HG02943 (cell line): ENCODE measurements around the gene COG4.
A peak's percentile ranks its signal among the peaks of the same experiment; 100 is the strongest.

Experiments used
- ATAC-seq: cut with Tn5 transposase; IDR thresholded peaks from one replicate; pipeline ENCODE4 v1.9.1; 2021; ENCODE audit warnings: mild to moderate bottlenecking, low read depth, moderate library complexity; ENCODE audit not compliant: unreplicated experiment

Gene COG4

DNA sequence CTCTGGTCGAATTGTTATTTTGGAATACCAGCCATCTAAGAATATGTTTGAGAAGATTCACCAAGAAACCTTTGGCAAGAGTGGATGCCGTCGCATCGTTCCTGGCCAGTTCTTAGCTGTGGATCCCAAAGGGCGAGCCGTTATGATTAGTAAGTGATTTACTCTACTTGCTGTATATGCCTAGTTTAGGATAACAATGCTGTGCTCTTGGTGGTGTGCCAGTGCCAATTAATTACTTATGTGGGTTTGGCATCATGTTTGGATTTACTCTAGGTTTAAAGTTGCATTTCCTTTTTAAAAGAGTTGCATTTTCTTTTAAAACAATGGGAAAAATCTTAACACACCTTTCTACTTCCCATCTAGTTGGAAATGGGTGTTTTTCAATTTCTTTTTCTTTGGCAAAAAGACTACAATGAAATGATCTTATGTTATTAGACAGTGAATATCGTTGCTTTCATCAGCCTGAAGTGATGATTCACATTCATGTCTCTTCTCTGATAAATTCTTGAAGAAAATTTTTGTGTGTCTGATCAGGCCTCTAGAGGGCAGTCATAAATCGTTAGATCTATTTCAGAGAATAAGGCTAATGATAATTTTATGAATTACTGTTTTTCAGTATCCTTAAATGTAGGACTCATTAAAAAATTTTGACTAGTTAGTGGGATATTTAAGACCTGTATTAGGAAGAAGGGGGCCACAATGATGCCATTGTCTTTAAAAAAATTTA, 5.9 kb upstream of the COG4 start:
- no peak for ATAC-seq

DNA sequence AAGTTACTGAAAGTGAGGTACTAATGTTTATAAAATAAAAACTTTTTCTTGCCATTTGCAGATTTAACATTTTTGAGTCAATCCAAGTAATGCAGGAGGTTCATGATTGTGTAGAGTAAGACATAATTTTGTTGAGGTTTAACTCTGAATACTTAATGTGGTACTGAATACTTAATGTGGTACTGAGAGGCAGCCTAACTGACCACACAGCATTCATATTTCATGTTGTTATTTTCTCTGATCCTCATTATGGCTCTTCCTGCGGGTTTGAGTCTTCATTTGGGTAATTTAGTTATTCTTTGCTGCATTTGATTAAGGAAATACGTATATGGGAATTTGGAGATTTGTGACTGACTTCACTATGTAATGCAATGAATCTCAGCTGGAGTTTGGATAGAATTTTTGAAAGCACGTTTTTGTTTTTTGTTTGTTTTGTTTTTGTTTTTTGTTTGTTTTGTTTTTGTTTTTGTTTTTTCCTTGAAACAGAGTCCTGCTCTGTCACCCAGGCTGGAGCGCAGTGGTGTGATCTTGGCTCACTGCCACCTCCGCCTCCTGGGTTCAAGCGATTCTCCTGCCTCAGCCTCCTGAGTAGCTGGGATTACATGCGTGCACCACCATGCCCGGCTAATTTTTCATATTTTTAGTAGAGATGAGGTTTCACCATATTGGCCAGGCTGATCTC, 4.1 kb upstream of the COG4 start:
- ATAC-seq = no peak

DNA sequence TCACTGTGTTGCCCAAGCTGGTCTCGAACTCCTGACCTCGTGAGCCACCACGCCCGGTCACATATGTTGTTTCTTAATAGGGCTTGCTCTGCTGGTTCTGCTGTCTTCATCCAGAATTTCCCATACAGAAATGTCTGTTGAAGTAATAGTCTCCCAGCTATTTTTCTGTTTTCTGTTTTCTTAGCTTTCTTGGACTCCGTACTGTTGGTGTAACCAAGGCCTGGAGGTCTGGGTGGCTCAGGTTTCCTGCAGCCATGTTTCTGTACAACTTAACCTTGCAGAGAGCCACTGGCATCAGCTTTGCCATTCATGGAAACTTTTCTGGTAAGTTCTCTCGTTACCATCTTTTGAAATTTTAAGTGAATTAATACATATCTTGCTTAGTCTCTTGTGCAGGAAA, 3.0 kb upstream of the COG4 start:
- ATAC-seq = no peak

DNA sequence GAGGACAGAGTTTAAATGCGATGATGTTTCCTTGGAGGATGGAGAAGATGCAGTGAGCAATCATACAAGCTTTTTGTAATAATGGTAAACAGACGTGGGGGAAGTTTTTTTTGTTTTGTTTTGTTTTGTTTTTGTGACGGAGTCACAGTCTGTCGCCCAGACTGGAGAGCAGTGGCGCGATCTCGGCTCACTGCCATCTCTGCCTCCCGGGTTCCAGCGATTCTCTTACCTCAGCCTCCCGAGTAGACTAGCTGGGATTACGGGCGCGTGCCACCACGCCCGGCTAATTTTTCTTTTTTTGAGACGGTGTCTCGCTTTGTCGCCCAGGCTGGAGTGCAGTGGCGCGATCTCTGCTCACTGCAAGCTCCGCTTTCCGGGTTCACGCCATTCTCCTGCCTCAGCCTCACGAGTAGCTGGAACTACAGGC, 1.1 kb upstream of the COG4 start:
- ATAC-seq = peak; percentile 7

DNA sequence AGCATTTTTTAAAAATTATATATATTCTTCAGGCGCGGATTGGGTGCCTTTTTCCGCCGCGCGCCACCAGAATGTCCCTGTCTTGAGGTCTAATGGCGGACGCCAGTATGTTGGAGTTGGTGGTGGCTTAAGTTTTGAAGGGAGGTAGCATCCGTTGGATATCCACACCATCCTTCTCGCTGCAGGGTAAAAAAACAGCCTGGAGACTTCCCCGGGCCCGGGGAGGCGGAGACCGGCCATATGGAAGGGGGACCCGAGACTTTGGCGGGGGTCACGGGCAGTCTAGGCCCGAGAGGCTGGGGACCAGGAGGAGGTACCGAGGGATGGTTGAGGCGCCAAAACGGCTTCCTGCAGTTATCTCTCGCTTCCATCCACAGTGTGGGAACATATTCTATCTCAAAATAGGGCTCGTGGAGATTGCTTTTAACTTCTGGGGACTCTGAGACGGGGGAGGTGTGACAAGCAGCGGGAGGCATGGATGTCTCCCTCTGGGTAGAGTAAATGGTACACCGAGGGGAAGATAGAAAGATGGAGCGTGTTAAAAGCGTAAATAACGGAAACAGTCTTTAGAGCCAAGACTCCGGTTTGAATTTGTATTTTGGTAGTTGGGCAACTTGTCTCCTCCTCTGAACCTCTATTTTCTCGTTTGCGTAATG, 517 bp upstream of the COG4 start, which contains the start of gene SF3B3:
SF3B3 (plus strand) TSS at position 74 of the 656 bp plus-strand sequence. CDS start 2,841 bp downstream, outside the sequence.
- peak; percentile 45 for ATAC-seq

DNA sequence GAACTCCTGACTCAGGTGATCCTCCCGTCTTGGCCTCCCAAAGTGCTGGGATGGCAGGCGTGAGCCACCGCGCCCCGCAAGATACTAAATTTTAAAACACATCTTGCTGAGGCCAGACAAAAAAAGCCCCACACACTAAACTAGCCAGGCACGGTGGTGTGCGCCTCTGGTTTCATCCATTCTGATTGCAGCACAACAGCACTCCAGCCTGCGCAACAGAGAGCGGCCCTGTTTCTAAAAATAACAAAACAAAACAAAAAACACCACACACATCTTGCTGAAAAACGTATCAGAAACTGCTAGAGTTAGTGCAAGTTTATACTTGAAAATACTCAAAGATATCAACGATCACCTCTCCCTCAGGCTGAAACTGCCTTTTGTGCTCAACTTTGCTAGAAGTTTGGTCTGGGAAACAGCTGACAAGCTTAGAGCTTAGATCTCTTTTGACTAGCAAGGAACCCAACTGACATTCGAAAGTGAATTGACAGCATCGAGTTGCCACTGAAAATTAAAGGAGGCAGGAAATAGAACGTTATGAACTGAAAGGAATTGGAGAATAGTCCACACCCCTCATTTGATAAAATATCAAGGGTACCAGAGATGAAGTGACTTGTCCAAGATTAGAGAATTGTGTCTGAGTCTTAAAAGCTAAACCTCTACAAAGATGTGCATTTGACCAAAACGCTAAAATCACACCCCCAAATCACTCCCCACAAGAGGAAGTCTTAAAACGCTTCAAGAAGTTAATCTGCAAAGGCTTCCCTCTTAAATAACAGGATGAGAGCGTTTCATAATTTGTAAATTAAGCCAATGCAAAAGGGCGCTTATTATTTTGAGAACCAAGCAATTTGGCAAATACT, 908 bp downstream of the COG4 start:
- no peak for ATAC-seq

DNA sequence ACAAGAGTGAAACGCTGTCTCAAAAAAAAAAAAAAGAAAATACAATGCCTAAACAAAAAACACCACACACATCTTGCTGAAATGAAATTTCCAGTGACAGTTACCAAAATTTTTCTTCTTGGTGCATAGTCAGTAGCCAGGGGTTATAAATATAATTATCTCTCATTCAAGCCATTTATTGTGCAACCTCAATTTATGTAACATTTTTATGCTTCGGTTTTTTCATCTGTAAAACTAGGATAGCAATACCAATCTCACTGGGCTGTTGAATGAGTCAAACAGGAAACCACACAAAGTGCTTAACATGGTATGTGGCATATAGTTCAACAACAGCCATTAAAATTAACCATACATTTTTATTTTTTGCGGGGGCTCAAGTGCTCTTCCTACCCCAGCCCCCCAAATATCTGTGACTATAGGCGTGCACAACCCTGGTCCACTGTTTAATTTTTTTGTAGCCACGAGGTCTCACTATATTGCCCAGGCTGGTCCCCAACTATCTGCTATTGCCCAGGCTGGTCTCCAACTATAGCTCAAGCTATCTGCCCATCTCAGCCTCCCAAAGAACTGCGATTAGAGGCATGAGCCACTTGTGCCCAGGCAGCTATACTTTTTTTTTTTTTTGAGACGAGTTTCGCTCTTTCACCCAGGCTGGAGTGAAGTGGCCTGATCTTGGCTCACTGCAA, 2.6 kb downstream of the COG4 start:
- no peak for ATAC-seq

DNA sequence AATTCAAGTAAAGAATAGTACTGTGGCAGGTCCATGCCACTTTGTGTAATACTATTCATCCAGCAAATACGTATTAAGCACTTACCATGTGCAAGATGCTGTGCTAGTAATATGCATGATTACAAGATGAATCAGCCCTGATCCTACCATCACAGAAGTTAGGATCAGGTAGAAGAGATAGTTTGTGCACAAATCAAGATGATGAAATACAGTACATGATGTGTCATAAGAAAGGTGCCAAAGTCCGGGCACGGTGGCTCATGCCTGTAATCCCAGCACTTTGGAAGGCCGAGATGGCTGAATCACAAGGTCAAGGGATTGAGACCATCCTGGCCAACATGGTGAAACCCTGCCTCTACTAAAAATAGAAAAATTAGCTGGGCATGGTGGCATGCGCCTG, 10.9 kb downstream of the COG4 start:
- ATAC-seq = no peak

DNA sequence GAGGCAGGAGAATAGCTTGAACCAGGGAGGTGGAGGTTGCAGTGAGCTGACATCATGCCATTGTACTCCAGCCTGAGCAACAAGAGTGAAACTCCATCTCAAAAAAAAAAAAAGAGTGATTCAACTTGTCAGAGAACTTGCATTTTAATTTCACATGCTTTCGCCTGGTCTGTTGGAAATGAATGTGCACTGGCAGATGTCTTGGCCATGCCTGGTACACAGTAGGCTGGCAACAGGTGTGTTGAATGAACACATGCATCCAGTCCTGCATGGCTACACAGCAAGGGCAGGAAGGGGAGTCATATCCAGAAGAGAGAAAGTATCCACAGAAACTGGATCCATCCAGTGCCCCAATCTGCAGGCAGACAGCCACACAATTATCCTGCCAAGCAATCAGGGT, 11.5 kb downstream of the COG4 start:
- ATAC-seq = no peak

DNA sequence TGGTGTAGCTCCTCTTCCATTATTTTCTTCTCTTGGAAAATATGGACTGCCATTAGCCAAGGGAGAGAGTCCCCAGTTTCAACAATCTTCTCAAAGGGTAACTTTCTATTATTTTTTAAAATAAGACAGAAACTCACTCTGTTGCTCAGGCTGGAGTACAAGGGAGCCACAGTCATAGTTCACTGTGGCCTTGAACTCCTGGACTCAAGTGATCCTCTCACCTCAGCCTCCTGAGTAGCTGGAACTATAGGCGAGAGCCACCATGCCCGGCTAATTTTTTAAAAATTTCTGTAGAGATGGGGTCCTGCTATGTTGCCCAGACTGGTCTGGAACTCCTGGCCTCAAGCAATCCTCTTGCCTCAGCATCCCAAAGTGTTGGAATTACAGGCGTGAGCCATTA, 13.1 kb downstream of the COG4 start:
- no peak for ATAC-seq

DNA sequence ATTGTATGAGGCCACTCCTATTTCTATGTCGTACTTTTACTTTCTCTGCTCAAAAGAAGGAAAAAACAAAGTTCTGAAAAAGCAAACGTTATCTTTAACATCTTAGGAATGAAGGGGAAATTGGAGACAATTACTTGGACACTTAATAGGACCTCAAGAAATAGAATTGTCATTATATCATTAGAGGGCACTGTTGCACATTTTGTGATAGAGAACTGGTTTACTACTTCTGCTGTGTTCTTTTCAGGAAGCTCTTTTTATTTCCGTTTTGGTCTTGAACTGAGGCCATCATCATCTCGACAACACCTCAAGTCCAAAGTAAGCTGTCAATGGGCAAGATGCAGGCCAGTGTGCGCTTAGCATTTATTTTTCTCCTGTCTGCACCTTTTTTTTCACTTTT, 14.6 kb downstream of the COG4 start:
- no peak for ATAC-seq

DNA sequence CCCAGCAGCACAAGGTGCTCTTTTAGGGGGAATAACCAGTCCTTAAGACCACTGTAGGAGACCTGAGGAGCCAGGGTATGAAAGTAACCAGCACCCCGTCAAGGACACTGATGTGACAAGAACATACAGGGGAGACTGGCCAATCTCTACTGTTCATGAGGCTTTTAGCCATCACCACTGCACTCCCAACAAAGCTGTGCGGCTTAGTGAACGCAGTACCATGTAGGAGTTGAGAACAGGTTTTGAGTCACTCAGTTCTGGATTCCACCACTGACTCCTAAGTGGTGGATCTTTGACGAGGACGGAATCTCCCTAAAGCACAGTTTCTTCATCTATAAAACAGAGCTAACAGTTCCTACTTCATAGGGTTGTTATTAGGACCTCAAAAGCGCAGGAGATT, 26.8 kb downstream of the COG4 start:
- no peak for ATAC-seq

DNA sequence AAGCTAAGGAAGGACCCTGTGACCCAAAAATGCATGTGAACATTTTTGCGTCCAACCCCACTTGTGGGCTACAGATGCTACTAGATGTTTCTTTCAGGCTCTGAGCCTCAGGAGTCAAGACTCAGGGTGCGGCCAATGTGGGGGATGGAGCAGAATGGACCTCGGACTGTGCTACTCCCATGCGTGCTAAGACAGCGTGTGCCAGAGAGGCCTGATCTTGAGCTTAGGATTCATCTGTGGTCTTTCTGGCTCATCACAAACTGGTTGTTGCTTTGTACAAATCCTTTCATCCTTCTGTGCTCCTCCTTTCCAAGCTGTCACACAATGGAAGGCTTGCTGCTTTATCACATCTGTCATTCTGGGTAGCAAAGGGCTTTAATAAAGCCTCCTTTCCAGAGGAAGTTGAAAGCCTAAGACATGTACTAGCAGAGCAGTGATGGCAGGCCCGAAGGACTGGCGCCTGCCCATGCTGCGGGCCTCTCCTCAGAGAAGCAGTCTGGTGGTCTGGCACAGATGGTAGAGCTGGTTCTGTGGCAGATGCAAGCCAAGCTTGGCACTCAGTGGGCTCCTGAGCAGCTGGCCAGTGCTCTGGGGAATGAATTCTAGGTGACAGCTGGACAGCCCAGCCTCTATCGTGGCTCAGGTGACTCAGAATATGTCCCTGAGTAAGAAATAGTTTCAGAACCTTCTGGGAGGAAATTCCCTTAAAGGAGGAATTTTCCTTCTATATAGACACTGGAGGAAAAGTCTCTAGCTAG, 27.8 kb downstream of the COG4 start:
- ATAC-seq = no peak

DNA sequence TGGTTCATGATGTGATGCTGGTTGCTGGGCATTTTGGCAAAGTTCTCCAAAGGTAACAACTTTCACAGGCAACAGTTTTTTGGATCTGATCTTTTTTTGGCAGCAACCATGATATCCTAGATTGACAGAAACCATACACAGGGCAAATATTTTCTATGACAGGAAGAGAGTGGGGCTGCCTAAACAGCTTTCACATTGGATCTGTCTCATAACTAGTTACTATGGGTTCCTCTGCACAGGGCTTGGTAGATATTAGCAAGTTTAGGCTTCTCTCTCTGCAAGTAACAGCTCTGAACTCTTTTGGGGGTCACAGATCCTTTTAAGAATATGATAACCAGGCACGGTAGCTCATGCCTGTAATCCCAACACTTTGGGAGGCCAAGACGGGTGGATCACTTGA, 28.6 kb downstream of the COG4 start:
- no peak for ATAC-seq

DNA sequence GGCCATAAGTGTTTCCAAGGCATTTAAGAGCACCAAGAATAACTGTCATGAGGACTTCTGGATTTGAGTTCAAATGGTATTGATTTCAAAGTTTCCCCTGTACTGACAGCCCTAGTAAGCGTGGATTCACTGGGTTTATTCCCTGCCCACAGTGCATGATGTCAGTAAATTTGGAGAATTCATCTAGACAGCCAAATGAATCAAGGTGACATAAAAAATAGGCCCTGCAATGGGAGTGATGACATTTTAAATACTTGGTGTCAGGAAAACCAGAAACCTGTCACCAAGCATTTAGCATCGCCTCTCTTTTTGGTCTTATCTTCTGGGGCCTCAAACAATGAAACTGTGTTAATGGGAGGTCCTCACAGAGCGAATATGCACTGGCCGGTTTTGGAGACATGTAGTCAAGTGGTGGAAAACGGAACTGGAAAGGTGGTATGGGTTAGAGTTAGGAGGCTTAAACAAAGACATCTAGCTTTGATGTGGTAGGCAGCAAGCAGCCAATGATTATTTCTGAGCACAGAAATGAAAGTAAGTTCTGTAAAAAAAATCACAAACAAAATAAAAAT, 29.1 kb downstream of the COG4 start:
- ATAC-seq = no peak

DNA sequence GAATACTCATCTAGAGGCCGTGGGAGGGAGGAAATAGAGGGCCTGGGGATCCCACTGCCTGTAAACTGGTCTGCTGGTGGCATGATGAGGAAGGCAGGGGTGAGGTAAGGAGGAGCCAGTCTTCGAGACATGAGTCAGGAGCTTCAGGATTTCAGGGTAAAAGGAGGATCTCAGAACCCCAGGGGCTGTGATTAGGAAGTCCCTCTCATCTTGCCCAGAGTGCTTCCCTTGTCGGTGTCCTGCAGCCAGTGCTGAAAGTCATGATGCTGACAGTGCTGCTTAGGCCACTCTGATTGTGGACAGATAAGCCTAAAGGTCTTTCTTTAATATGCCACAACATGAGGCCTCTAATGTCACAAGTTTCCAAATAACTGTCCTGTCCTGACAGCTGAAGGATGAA, 29.6 kb downstream of the COG4 start:
- ATAC-seq = no peak

DNA sequence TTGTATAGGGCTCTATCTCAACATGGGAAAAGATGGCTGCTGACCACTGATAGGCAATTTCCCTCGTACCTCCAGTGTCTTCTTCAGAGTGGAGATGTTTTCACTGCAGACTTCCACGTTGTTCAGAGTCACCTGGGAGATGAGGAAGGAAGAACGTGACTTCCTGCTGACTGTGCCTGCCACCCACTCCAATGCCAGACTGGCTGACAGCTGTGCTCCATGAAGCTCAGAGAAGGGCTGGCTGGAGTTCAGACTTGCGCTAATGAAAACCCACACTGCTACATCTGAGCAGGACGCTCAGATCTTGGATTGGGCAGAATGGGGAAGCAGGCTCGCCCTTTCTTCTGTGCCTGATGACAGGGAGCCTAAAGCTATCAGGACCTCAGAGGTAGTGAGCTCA, 33.1 kb downstream of the COG4 start:
- no peak for ATAC-seq

DNA sequence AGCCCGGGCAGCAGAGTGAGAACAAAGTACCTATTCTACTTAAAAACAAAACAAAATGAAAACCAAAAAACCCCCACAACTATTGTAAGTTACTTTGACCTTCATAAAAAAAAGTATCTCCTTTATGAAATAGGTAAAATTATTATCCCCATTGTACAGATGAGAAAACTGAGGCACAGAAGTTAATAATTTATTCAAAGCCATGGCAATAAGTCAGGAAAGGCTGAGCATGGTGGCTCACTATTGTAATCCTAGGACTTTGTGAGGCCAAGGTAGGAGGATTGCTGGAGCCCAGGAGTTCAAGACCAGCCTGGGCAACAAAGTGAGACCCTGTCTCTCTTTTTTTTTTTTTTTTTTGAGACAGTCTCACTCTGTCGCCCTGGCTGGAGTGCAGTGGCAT, 38.5 kb downstream of the COG4 start:
- ATAC-seq = no peak

DNA sequence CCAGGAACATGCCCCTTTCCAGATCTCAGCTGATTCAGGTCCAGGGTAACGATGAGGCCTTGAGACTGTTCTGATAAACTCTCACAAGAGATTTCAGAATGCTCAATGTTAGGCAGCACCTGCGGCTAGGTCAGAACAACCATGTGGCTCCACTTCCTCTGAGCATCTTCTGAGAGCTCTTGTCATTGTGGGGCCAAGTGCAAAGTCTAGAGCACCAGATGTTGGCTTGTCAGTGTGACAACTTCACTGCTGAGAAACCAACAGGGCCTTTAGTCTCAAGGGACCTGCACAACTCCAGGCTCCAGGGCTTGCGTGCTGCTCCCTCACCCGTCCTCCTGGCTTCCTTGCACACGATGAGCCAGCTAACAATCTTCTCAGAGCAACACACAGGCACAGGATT, 39.9 kb downstream of the COG4 start:
- peak; percentile 64 for ATAC-seq
